Measurements from ENCODE around the gene CNTN1. TPM values are rescaled to one million over a fixed set of nuclear protein-coding genes. Genes with fewer than 3 reads are reported as not detected.

The CNTN1 gene
- total and polyA plus RNA-seq, 10 donors: 0.50 to 12.3 (median 5.8) TPM

DNA sequence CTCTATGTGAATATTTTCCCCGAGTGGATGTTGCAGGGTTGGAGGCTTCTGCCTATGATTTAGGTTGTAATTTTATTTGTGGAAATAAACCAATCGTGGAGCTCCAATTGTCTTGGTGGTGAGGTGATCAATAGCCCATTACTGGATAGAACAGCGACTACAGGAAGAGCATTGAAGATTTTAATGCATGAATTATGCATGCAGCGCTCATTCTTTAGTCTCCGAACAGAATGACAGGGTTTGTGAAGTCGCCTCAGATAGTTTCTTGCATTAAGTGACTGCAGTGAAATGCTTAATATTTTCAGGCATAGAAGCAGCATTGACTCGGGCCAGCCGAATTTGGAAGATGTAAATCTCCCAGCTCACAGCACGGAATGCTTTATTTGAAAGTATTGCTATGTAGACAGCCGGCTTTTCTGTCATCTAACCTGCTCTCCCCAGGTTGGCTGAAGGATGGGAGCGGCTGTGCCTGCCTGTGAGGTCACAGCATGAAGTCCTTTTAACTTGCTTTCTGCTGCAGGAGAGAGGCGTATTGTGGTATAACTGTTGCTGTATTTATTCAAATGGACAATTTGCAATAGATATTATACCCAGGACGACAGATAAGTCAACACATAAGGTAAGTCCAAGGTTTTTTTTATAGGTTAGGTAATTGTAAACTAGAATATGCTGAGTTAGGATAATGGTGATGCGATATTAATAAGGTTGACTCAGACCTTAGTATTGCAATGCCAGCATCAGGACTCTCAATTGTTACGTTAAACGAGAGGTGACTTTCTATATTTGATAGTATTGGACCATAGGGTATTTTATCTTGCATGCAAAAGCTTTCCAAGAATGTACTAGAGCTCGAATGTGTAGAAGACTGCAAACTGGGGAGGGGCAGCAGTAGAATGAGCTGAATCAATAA, 135.7 kb downstream of the CNTN1 start:
- Histone ChIP-seq H3K27ac (no peak overlapping the region), H3K36me3 (no peaks in the 10 kb centered on the region), H3K9me3 (no peaks in the 10 kb centered on the region), H3K27me3 (replicated peaks in 1 of 7) (no peaks in the 10 kb centered on the region), H3K4me1 (no peaks in the 10 kb centered on the region), H3K4me3 (no peak overlapping the region)
- 62 to 76% (median 65%) methylated on average over 17 of the region's 17 CpGs for WGBS, 5 donors
- DNase-seq: no peak
- TF ChIP-seq POLR2AphosphoS5 (IDR thresholded peaks at IDR 0.05) (no peak), POLR2A (IDR thresholded peaks at IDR 0.05) (no peak)
- TF ChIP-seq, protein P1, sequence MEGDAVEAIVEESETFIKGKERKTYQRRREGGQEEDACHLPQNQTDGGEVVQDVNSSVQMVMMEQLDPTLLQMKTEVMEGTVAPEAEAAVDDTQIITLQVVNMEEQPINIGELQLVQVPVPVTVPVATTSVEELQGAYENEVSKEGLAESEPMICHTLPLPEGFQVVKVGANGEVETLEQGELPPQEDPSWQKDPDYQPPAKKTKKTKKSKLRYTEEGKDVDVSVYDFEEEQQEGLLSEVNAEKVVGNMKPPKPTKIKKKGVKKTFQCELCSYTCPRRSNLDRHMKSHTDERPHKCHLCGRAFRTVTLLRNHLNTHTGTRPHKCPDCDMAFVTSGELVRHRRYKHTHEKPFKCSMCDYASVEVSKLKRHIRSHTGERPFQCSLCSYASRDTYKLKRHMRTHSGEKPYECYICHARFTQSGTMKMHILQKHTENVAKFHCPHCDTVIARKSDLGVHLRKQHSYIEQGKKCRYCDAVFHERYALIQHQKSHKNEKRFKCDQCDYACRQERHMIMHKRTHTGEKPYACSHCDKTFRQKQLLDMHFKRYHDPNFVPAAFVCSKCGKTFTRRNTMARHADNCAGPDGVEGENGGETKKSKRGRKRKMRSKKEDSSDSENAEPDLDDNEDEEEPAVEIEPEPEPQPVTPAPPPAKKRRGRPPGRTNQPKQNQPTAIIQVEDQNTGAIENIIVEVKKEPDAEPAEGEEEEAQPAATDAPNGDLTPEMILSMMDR (IDR thresholded peaks at IDR 0.05 in 8 of 11, conservative IDR thresholded peaks at IDR 0.05 in 3 of 11): no peak
- intact Hi-C loops (cut with DNase I; ENCODE audit: low total_unique reads): no loop called here

DNA sequence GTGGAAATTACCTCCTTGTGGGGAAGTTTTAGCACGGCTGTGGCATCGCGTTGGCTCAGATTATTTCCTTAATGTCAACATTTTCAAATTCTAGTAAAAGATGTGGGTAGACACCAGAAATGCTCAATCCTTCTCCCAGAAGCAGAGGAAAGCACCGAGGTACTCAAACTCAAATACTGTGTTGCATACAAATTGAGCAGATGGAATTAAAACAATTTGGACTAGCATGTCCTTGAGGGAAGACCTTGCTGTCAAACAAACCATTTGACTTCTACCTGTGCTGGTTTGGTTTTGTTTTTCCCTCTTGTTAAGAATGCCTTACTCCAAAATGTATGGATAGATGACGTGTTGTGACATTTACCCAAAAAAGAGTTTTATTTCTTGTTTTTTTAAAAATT, 136.4 kb downstream of the CNTN1 start:
- intact Hi-C loops (cut with DNase I; ENCODE audit: low total_unique reads): no loop called here
- TF ChIP-seq POLR2AphosphoS5 (IDR thresholded peaks at IDR 0.05) (no peak), POLR2A (IDR thresholded peaks at IDR 0.05) (no peak)
- TF ChIP-seq, protein P1 (IDR thresholded peaks at IDR 0.05 in 8 of 11, conservative IDR thresholded peaks at IDR 0.05 in 3 of 11): no peak
- no peaks in the 10 kb centered on the region for H3K4me1 ChIP-seq
- WGBS, 5 donors: 73 to 85% (median 75%) methylated on average over 5 of the region's 5 CpGs
- no peaks in the 10 kb centered on the region for H3K36me3 ChIP-seq
- H3K27me3 ChIP-seq (replicated peaks in 1 of 7): no peaks in the 10 kb centered on the region
- no peak overlapping the region for H3K27ac ChIP-seq
- no peak for DNase-seq
- no peaks in the 10 kb centered on the region for H3K9me3 ChIP-seq
- no peak overlapping the region for H3K4me3 ChIP-seq

DNA sequence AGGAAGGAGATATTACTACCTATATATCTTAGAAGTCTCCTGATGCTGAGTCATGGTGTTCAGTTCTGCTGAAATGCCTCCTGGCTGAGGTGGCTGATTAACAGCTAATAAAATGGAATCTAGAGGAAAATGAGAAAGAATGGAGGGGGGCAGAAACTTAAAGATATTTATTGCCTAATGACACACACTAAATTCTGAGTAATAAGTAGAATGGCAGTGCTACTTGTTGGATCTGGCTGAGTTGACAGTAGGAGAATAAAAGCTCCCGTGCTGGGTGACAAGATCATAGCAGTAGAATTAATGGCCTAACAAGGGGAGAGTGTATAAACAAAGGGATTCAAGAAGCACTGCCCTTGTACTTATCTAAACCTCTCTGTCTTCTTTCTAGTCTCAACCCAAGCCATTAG, 137.5 kb downstream of the CNTN1 start:
- no peaks in the 10 kb centered on the region for H3K27me3 ChIP-seq (replicated peaks in 1 of 7)
- no peaks in the 10 kb centered on the region for H3K36me3 ChIP-seq
- WGBS, 5 donors: 38 to 72% (median 53%) methylated on average over 1 of the region's 1 CpG
- TF ChIP-seq POLR2A (IDR thresholded peaks at IDR 0.05) (no peak), POLR2AphosphoS5 (IDR thresholded peaks at IDR 0.05) (no peak)
- TF ChIP-seq, protein P1 (IDR thresholded peaks at IDR 0.05 in 8 of 11, conservative IDR thresholded peaks at IDR 0.05 in 3 of 11): no peak
- H3K9me3 ChIP-seq: no peaks in the 10 kb centered on the region
- H3K4me3 ChIP-seq: no peak overlapping the region
- intact Hi-C loops (cut with DNase I; ENCODE audit: low total_unique reads): no loop called here
- H3K27ac ChIP-seq: no peak overlapping the region
- no peaks in the 10 kb centered on the region for H3K4me1 ChIP-seq
- DNase-seq: no peak

DNA sequence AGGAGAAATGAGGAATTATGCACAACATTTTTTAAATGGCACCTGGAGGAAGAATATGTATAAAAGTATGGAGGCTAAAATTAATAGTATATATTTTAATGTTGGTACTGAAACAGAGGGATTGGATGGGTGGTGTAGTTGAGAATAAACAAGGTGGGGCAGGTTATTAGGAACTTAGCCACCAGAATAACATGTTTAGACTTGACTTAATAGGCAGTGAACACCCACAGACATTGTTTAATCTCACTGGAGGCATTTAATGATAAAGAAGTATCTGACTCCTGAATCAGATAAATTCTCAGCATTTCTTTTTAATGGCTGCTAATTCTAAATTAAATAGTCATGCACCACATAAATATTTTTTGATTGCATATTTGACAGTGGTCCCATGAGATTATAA, 139.7 kb downstream of the CNTN1 start:
- Histone ChIP-seq H3K36me3 (no peaks in the 10 kb centered on the region), H3K27ac (no peak overlapping the region), H3K4me1 (no peaks in the 10 kb centered on the region), H3K4me3 (no peak overlapping the region), H3K27me3 (replicated peaks in 1 of 7) (no peaks in the 10 kb centered on the region), H3K9me3 (no peaks in the 10 kb centered on the region)
- TF ChIP-seq POLR2AphosphoS5 (IDR thresholded peaks at IDR 0.05) (no peak), POLR2A (IDR thresholded peaks at IDR 0.05) (no peak)
- TF ChIP-seq, protein P1 (IDR thresholded peaks at IDR 0.05 in 8 of 11, conservative IDR thresholded peaks at IDR 0.05 in 3 of 11): no peak
- intact Hi-C loops (cut with DNase I; ENCODE audit: low total_unique reads): no loop called here
- DNase-seq: no peak
